GM12878 (cell line): ENCODE measurements around the gene FAIM. TPM values are rescaled to one million over a fixed set of nuclear protein-coding genes. Genes with fewer than 3 reads are reported as not detected.

Experiments used
- ATAC-seq: fragments of 200-7000 bp; cut with Tn5 transposase; 3 replicates; pipeline ENCODE4 v1.9.1; 2020; ENCODE audit warnings: mild to moderate bottlenecking, moderate library complexity
- BruUV-seq: library from RNA; stranded (reverse); fragments of 400-500 nt; replicated peaks from 2 replicates; lab custom pipeline; 2021; lab: Mats Ljungman, UMichigan
- CTCF ChIA-PET: fragments of 300-600 bp; sonication (Branson Sonifier 250); formaldehyde crosslinking; extraction: SDS; loops from one replicate; lab custom pipeline; 2021; ENCODE audit warnings: inconsistent platforms; lab: Yijun Ruan, JAX
- POLR2A ChIA-PET: fragments of 350-600 bp; formaldehyde crosslinking; extraction: SDS; loops from one replicate; lab custom pipeline; 2021; ENCODE audit warnings: inconsistent platforms; lab: Charles Lee
- RAD21 ChIA-PET: fragments of 300-600 bp; sonication (Branson Sonifier 250); formaldehyde crosslinking; loops from one replicate; lab custom pipeline; 2023; ENCODE audit warnings: antibody characterized with exemption; ENCODE audit not compliant: unreplicated experiment; lab: Charles Lee
- SMC1A ChIA-PET: fragments of 300-600 bp; sonication (Branson Sonifier 250); formaldehyde crosslinking; loops from one replicate; lab custom pipeline; 2023; ENCODE audit not compliant: unreplicated experiment, uncharacterized antibody; lab: Charles Lee
- DNase-seq: peaks from one replicate; pipeline ENCODE4 v3.0.0-alpha.2; 2011; ENCODE audit warnings: low read depth, low spot score
- FAIRE-seq: peaks from 3 replicates; lab custom pipeline; 2011; peaks lifted over from hg19 to GRCh38; lab: Jason Lieb, UNC
- H2AFZ ChIP-seq: 2 replicates; pipeline ENCODE4 v1.6.0; 2011; ENCODE audit warnings: low read depth, low read length, control low read depth; ENCODE audit not compliant: control insufficient read depth
- H3K27ac ChIP-seq: 2 replicates; pipeline ENCODE4 v1.5.1; 2011; ENCODE audit warnings: control low read depth; ENCODE audit not compliant: control insufficient read depth, insufficient read depth
- H3K27me3 ChIP-seq, 2 experiments: replicated peaks in 1 of 2; 2 replicates each; pipeline versions ENCODE4 v1.6.0 to v1.6.1; 2011; ENCODE audit warnings: low read length in 1 of 2; ENCODE audit not compliant: control insufficient read depth in 2 of 2, insufficient read depth in 2 of 2
- H3K36me3 ChIP-seq, 2 experiments: 2 replicates each; pipeline ENCODE4 v1.5.1; 2011; ENCODE audit warnings: low read length in 1 of 2; ENCODE audit not compliant: control insufficient read depth in 2 of 2, insufficient read depth in 2 of 2
- H3K4me1 ChIP-seq: 2 replicates; pipeline ENCODE4 v1.6.1; 2011; ENCODE audit warnings: mild to moderate bottlenecking, low read length, moderate library complexity, mixed read lengths; ENCODE audit not compliant: control insufficient read depth, insufficient read depth
- H3K4me2 ChIP-seq: 2 replicates; pipeline ENCODE4 v1.6.0; 2011; ENCODE audit warnings: control low read depth; ENCODE audit not compliant: control insufficient read depth, insufficient read depth
- H3K4me3 ChIP-seq: fragments of 200-600 bp; sonication (generic); 2 replicates; pipeline ENCODE4 v1.5.1; 2016
- H3K79me2 ChIP-seq: 2 replicates; pipeline ENCODE4 v1.6.0; 2011; ENCODE audit warnings: low read length; ENCODE audit not compliant: control insufficient read depth, insufficient read depth
- H3K9ac ChIP-seq: 2 replicates; pipeline ENCODE4 v1.8.0; 2011; ENCODE audit warnings: low read length, control low read depth, mixed read lengths; ENCODE audit not compliant: control insufficient read depth, insufficient read depth
- H3K9me3 ChIP-seq: replicated peaks from 3 replicates; pipeline ENCODE4 v1.5.1; 2011; ENCODE audit warnings: mild to moderate bottlenecking, low read length; ENCODE audit not compliant: control insufficient read depth, insufficient read depth
- H4K20me1 ChIP-seq: 2 replicates; pipeline ENCODE4 v1.6.0; 2011; ENCODE audit not compliant: control insufficient read depth, insufficient read depth
- ATF2 ChIP-seq: IDR thresholded peaks from 2 replicates; pipeline ENCODE4 v1.6.1; 2012; ENCODE audit warnings: low read length, inconsistent platforms
- ATF3 ChIP-seq: IDR thresholded peaks from 2 replicates; pipeline ENCODE4 v1.6.1; 2011; ENCODE audit warnings: low read depth, mild to moderate bottlenecking, low read length, moderate library complexity, borderline replicate concordance; ENCODE audit errors: extremely low read depth
- BHLHE40 ChIP-seq, 2 experiments: fragments of 450-650 bp in 1 of 2; IDR thresholded peaks; 2 replicates each; pipeline ENCODE4 v1.6.1; 2011 to 2017; ENCODE audit warnings: low read depth in 2 of 2, borderline replicate concordance in 1 of 2, improper control_type of control experiment in 1 of 2, low read length in 1 of 2, mild to moderate bottlenecking in 1 of 2
- BMI1 ChIP-seq: fragments of 450-650 bp; IDR thresholded peaks from 2 replicates; pipeline ENCODE4 v1.6.1; 2016; ENCODE audit warnings: mild to moderate bottlenecking, moderate library complexity, borderline replicate concordance
- CHD1 ChIP-seq: IDR thresholded peaks from 2 replicates; pipeline ENCODE4 v1.6.1; 2012; ENCODE audit warnings: low read depth, low read length, improper control_type of control experiment
- CHD4 ChIP-seq: fragments of 200-600 bp; sonication (generic); IDR thresholded peaks from 2 replicates; pipeline ENCODE4 v1.6.1; 2016; ENCODE audit warnings: mild to moderate bottlenecking
- E2F4 ChIP-seq: IDR thresholded peaks from 2 replicates; pipeline ENCODE4 v1.6.1; 2012; ENCODE audit warnings: low read depth, low read length, improper control_type of control experiment
- ETV6 ChIP-seq, 2 experiments: fragments of 450-650 bp in 1 of 2; IDR thresholded peaks in 1 of 2; conservative IDR thresholded peaks in 1 of 2; 2 replicates each; pipeline ENCODE4 v1.6.1; 2014; ENCODE audit warnings: antibody characterized with exemption in 1 of 2, borderline replicate concordance in 1 of 2, low read depth in 1 of 2, mild to moderate bottlenecking in 1 of 2, moderate library complexity in 1 of 2
- HDAC6 ChIP-seq: fragments of 200-600 bp; sonication (generic); IDR thresholded peaks from one replicate; pipeline ENCODE4 v1.8.0; 2017; ENCODE audit warnings: antibody characterized with exemption; ENCODE audit not compliant: unreplicated experiment
- IRF4 ChIP-seq: IDR thresholded peaks from 2 replicates; pipeline ENCODE4 v1.6.1; 2011; ENCODE audit warnings: low read depth, low read length
- KLF5 ChIP-seq: fragments of 450-650 bp; IDR thresholded peaks from 2 replicates; pipeline ENCODE4 v1.6.1; 2014; ENCODE audit warnings: mild to moderate bottlenecking; ENCODE audit not compliant: partially characterized antibody
- RELB ChIP-seq: fragments of 450-650 bp; IDR thresholded peaks from 2 replicates; pipeline ENCODE4 v1.6.1; 2017; ENCODE audit warnings: low read depth, mild to moderate bottlenecking, moderate library complexity
- SPI1 ChIP-seq: IDR thresholded peaks from 2 replicates; pipeline ENCODE4 v1.6.1; 2011; ENCODE audit warnings: low read depth, mild to moderate bottlenecking, low read length, moderate library complexity, borderline replicate concordance; ENCODE audit not compliant: insufficient read depth
- SUZ12 ChIP-seq: fragments of 200-600 bp; sonication (generic); IDR thresholded peaks from one replicate; pipeline ENCODE4 v1.6.1; 2018; ENCODE audit warnings: antibody characterized with exemption, mild to moderate bottlenecking; ENCODE audit not compliant: unreplicated experiment
- TCF12 ChIP-seq: IDR thresholded peaks from 2 replicates; pipeline ENCODE4 v1.6.1; 2011; ENCODE audit warnings: low read depth, mild to moderate bottlenecking, low read length
- ZNF384 ChIP-seq: IDR thresholded peaks from 2 replicates; pipeline ENCODE4 v1.6.1; 2012; ENCODE audit warnings: low read depth, mild to moderate bottlenecking, low read length, improper control_type of control experiment, borderline replicate concordance
- WGBS: methylation state at CpG from one replicate; pipeline ENCODE4 v1.1.6; 2016; ENCODE audit warnings: low lambda C conversion rate; ENCODE audit not compliant: insufficient replicate concordance, insufficient coverage; ENCODE audit errors: missing lambda C conversion rate; 5-methylcytosine and 5-hydroxymethylcytosine counted together
- in situ Hi-C: fragments of 300-500 bp; cut with MboI; formaldehyde crosslinking; loops from 9 replicates; pipeline ENCODE4 v1.14.3; 2018; ENCODE audit warnings: mixed read lengths
- intact Hi-C: fragments of 100-400 bp; cut with micrococcal nuclease; formaldehyde crosslinking; loops from one replicate; pipeline ENCODE4 v1.14.2; 2022; ENCODE audit not compliant: unreplicated experiment
- polyA plus RNA-seq, 11 experiments: library from polyadenylated mRNA; depleted of rRNA in 4 of 11; unstranded in 6 of 11; stranded (reverse) in 5 of 11; fragments of >200 nt; fragmentation: Nextera tagmentation in 4 of 11; fragmentation: Illumina TruSeq in 1 of 11; extraction: Ambion mirVana in 4 of 11; extraction: Trizol in 1 of 11; gene quantifications; 1 replicate in 1 of 11; 2 replicates in 10 of 11; pipeline versions ENCODE4 v1.2.1 to v1.2.3, GENCODE V29; 2011 to 2016; ENCODE audit warnings: inconsistent platforms in 2 of 11, missing spikeins in 2 of 11, low read depth in 1 of 11
- total RNA-seq, 4 experiments: library from RNA; depleted of rRNA in 3 of 4; stranded (reverse); fragments of >200 nt in 3 of 4; fragmentation: Illumina TruSeq in 1 of 4; extraction: Trizol in 1 of 4; gene quantifications; 2 replicates each; pipeline versions ENCODE4 v1.2.1 to v1.2.3, GENCODE V29; 2013 to 2021

FAIM gene
- total and polyA plus RNA-seq, 10 of the 15 experiments (the other 5 are each of a cell fraction or from before 2014, with no cell fraction given) = 9.3 to 34.0 (median 23.5) TPM

- BruUV-seq = no TSS peak
- ChIA-PET RAD21 (interaction anchor here (0.8 to 2.2 kb wide), 4 partner anchors 16 to 345 kb away, joined by 3 to 9 read pairs (median 4); partner anchors contain the start of gene CEP70), POLR2A (no interaction called here), CTCF (interaction anchor here (0.6 to 1.3 kb wide), 7 partner anchors 11 to 345 kb away, joined by 3 to 8 read pairs (median 3); partner anchors contain the start of gene CEP70), SMC1A (interaction anchor here (0.6 to 1.5 kb wide), 5 partner anchors 9 to 65 kb away, joined by 3 to 8 read pairs (median 3); partner anchors contain the start of gene CEP70)
- H2AFZ ChIP-seq = no peak overlapping the region
- in situ Hi-C loops (no loop called here), intact Hi-C loops (no loop called here)
- FAIRE-seq (peak; percentile 88), ATAC-seq (peak; percentile 95), DNase-seq (no peak)
- H3K4me3 ChIP-seq = no peak overlapping the region
- no peaks in the 10 kb centered on the region for H3K27me3 ChIP-seq
- H3K36me3 ChIP-seq = no peaks in the 10 kb centered on the region
- H3K9ac ChIP-seq = no peak overlapping the region
- H3K4me1 ChIP-seq = peaks cover 15% of the 10 kb centered on the region
- peak overlapping the region; percentile 30; the same call in 1 of the 2 replicates for H3K4me2 ChIP-seq
- no peaks in the 10 kb centered on the region; the same call in 2 of the 3 replicates for H3K9me3 ChIP-seq
- WGBS = 3% methylated on average over 4 of the region's 4 CpGs
- no peaks in the 10 kb centered on the region for H4K20me1 ChIP-seq
- no peaks in the 10 kb centered on the region for H3K79me2 ChIP-seq
- H3K27ac ChIP-seq = no peak overlapping the region
- TF ChIP-seq ZNF384 = peak; percentile 62
- no peak for TF ChIP-seq KLF5
- 0 out of 2 replicates have a peak, but pooled peaks have one; percentile 21 for TF ChIP-seq ATF2
- TF ChIP-seq SPI1 = peak; percentile 95
- no peak for TF ChIP-seq CHD4
- no peak for TF ChIP-seq SUZ12
- TF ChIP-seq BMI1 = no peak
- TF ChIP-seq E2F4 = no peak
- no peak for TF ChIP-seq ATF3
- no peak for TF ChIP-seq HDAC6
- TF ChIP-seq TCF12 = 0 out of 2 replicates have a peak, but pooled peaks have one; percentile 21
- TF ChIP-seq BHLHE40 (IDR thresholded peaks at IDR 0.05; ENCODE audit: borderline replicate concordance in 1 of 2, low read depth in 2 of 2, low read length in 1 of 2) = 0 out of 4 replicates have a peak, but pooled peaks of 1 of the 2 experiments have one; percentile 11
- peak; percentile 74; the same call in 1 of the 2 replicates for TF ChIP-seq IRF4
- no peak for TF ChIP-seq CHD1
- TF ChIP-seq ETV6 (conservative IDR thresholded peaks at IDR 0.05 in 1 of 2, IDR thresholded peaks at IDR 0.05 in 1 of 2; ENCODE audit: borderline replicate concordance in 1 of 2, low read depth in 1 of 2) = 0 out of 4 replicates have a peak, but pooled peaks of 1 of the 2 experiments have one; percentile 26
- TF ChIP-seq RELB = peak; percentile 53; the same call in 1 of the 2 replicates
Measured at GRCh38 chr3:138578141-138578540, 30.4 kb upstream of the FAIM start.
